Stimulated activated memory B cell treated with anti-CD40 and anti-IgM and Interleukin-4, amounts not matched to agents 10 μg/mL and 1 μg/mL and 100 μg/mL, for 72 hours (primary cell): ENCODE results near the gene CCPG1.
"Not testable (repeated sequence)": the region's sequence is repeated elsewhere in the genome, so short reads cannot be mapped to it uniquely, and the experiment has no call there.

ENCODE experiments used
- ATAC-seq: fragments of 150-1000 bp; cut with Tn5 transposase; 2 replicates; pipeline ENCODE4 v1.10.0; 2021
- H3K27ac Mint-ChIP-seq: one replicate; pipeline ENCODE4 v1.8.0; 2022; ENCODE audit warnings: mild to moderate bottlenecking, mixed read lengths
- H3K27me3 Mint-ChIP-seq: one replicate; pipeline ENCODE4 v1.8.0; 2022; ENCODE audit warnings: mixed read lengths
- H3K36me3 Mint-ChIP-seq: one replicate; pipeline ENCODE4 v1.8.0; 2022; ENCODE audit warnings: mixed read lengths
- H3K4me1 Mint-ChIP-seq: one replicate; pipeline ENCODE4 v1.8.0; 2022; ENCODE audit warnings: mixed read lengths
- H3K4me3 Mint-ChIP-seq: one replicate; pipeline ENCODE4 v1.8.0; 2022; ENCODE audit warnings: mild to moderate bottlenecking, moderate library complexity, mixed read lengths
- H3K9me3 Mint-ChIP-seq: one replicate; pipeline ENCODE4 v1.8.0; 2022; ENCODE audit warnings: mixed read lengths

The CCPG1 gene

GRCh38 chr15:55402707-55403106 lies 5.5 kb downstream of the CCPG1 start:
- no peaks in the 10 kb centered on the region for H3K9me3 Mint-ChIP-seq
- H3K4me1 Mint-ChIP-seq = peaks cover 47% of the 10 kb centered on the region
- no peaks in the 10 kb centered on the region for H3K27me3 Mint-ChIP-seq
- H3K27ac Mint-ChIP-seq = peak overlapping the region; percentile 37
- no peak for ATAC-seq
- peaks cover 13% of the 10 kb centered on the region for H3K36me3 Mint-ChIP-seq
- no peak overlapping the region for H3K4me3 Mint-ChIP-seq

GRCh38 chr15:55401786-55402246 lies 6.3 kb downstream of the CCPG1 start:
- no peak overlapping the region for H3K4me3 Mint-ChIP-seq
- H3K9me3 Mint-ChIP-seq = no peaks in the 10 kb centered on the region
- peaks cover 22% of the 10 kb centered on the region for H3K36me3 Mint-ChIP-seq
- no peak for ATAC-seq
- no peaks in the 10 kb centered on the region for H3K27me3 Mint-ChIP-seq
- H3K27ac Mint-ChIP-seq = no peak overlapping the region
- H3K4me1 Mint-ChIP-seq = peaks cover 48% of the 10 kb centered on the region

GRCh38 chr15:55400050-55400449 lies 8.1 kb downstream of the CCPG1 start:
- H3K36me3 Mint-ChIP-seq = peaks cover 36% of the 10 kb centered on the region
- H3K4me1 Mint-ChIP-seq = peaks cover 49% of the 10 kb centered on the region
- not testable (repeated sequence) for H3K27me3 Mint-ChIP-seq, H3K9me3 Mint-ChIP-seq, H3K4me3 Mint-ChIP-seq, H3K27ac Mint-ChIP-seq, ATAC-seq

- H3K9me3 Mint-ChIP-seq = no peaks in the 10 kb centered on the region
- no peak overlapping the region for H3K27ac Mint-ChIP-seq
- no peaks in the 10 kb centered on the region for H3K27me3 Mint-ChIP-seq
- H3K36me3 Mint-ChIP-seq = peaks cover 40% of the 10 kb centered on the region
- ATAC-seq = no peak
- no peak overlapping the region for H3K4me3 Mint-ChIP-seq
- H3K4me1 Mint-ChIP-seq = peaks cover 36% of the 10 kb centered on the region
These were observed 9.9 kb downstream of the CCPG1 start for GRCh38 chr15:55398243-55398642.

- Mint-ChIP-seq H3K36me3 (peaks cover 40% of the 10 kb centered on the region), H3K4me3 (no peak overlapping the region), H3K27me3 (no peaks in the 10 kb centered on the region), H3K4me1 (peaks cover 11% of the 10 kb centered on the region), H3K27ac (no peak overlapping the region), H3K9me3 (no peaks in the 10 kb centered on the region)
- ATAC-seq = no peak
These were observed 13.5 kb downstream of the CCPG1 start for GRCh38 chr15:55394694-55395093.

GRCh38 chr15:55389264-55389607 lies 18.9 kb downstream of the CCPG1 start:
- Mint-ChIP-seq H3K9me3 (no peaks in the 10 kb centered on the region), H3K4me1 (no peaks in the 10 kb centered on the region), H3K27me3 (no peaks in the 10 kb centered on the region), H3K27ac (no peak overlapping the region), H3K4me3 (no peak overlapping the region), H3K36me3 (peaks cover 20% of the 10 kb centered on the region)
- no peak for ATAC-seq

- no peaks in the 10 kb centered on the region for H3K4me1 Mint-ChIP-seq
- H3K27me3 Mint-ChIP-seq = no peaks in the 10 kb centered on the region
- ATAC-seq = no peak
- H3K9me3 Mint-ChIP-seq = no peaks in the 10 kb centered on the region
- no peak overlapping the region for H3K4me3 Mint-ChIP-seq
- H3K27ac Mint-ChIP-seq = no peak overlapping the region
- peaks cover 42% of the 10 kb centered on the region for H3K36me3 Mint-ChIP-seq
These were observed 21.1 kb downstream of the CCPG1 start for GRCh38 chr15:55387027-55387426.

GRCh38 chr15:55383687-55384086 lies 24.5 kb downstream of the CCPG1 start:
- ATAC-seq = no peak
- Mint-ChIP-seq H3K4me1 (no peaks in the 10 kb centered on the region), H3K36me3 (peaks cover 52% of the 10 kb centered on the region)

GRCh38 chr15:55381595-55381994 lies 26.6 kb downstream of the CCPG1 start:
- Mint-ChIP-seq H3K4me1 (no peaks in the 10 kb centered on the region), H3K27me3 (no peaks in the 10 kb centered on the region), H3K9me3 (no peaks in the 10 kb centered on the region), H3K36me3 (peaks cover 52% of the 10 kb centered on the region), H3K27ac (no peak overlapping the region), H3K4me3 (no peak overlapping the region)
- no peak for ATAC-seq

More at GRCh38 chr15:55383687-55384086, 24.5 kb downstream of the CCPG1 start:
- no peak overlapping the region for H3K27ac Mint-ChIP-seq
- no peaks in the 10 kb centered on the region for H3K27me3 Mint-ChIP-seq
- H3K4me3 Mint-ChIP-seq = no peak overlapping the region
- no peaks in the 10 kb centered on the region for H3K9me3 Mint-ChIP-seq

- H3K27me3 Mint-ChIP-seq = no peaks in the 10 kb centered on the region
- H3K4me1 Mint-ChIP-seq = no peaks in the 10 kb centered on the region
- H3K36me3 Mint-ChIP-seq = peaks cover 47% of the 10 kb centered on the region
- ATAC-seq = no peak
- no peaks in the 10 kb centered on the region for H3K9me3 Mint-ChIP-seq
- no peak overlapping the region for H3K4me3 Mint-ChIP-seq
- H3K27ac Mint-ChIP-seq = no peak overlapping the region
These were observed 29.1 kb downstream of the CCPG1 start for GRCh38 chr15:55379095-55379494.

GRCh38 chr15:55372701-55373440 lies 35.3 kb downstream of the CCPG1 start:
- peak overlapping the region; percentile 74 for H3K27ac Mint-ChIP-seq
- H3K4me3 Mint-ChIP-seq = no peak overlapping the region
- peaks cover 17% of the 10 kb centered on the region for H3K4me1 Mint-ChIP-seq
- no peak for ATAC-seq
- H3K9me3 Mint-ChIP-seq = no peaks in the 10 kb centered on the region
- H3K36me3 Mint-ChIP-seq = peaks cover 42% of the 10 kb centered on the region
- H3K27me3 Mint-ChIP-seq = no peaks in the 10 kb centered on the region

- H3K36me3 Mint-ChIP-seq = peaks cover 25% of the 10 kb centered on the region
- no peak overlapping the region for H3K27ac Mint-ChIP-seq
- no peak for ATAC-seq
- H3K9me3 Mint-ChIP-seq = no peaks in the 10 kb centered on the region
- H3K27me3 Mint-ChIP-seq = no peaks in the 10 kb centered on the region
- peaks cover under 1% of the 10 kb centered on the region for H3K4me1 Mint-ChIP-seq
- no peak overlapping the region for H3K4me3 Mint-ChIP-seq
These were observed 41.2 kb downstream of the CCPG1 start for GRCh38 chr15:55366981-55367380.

GRCh38 chr15:55362641-55363040 lies 45.5 kb downstream of the CCPG1 start:
- Mint-ChIP-seq H3K4me1 (peaks cover 10% of the 10 kb centered on the region), H3K9me3 (no peaks in the 10 kb centered on the region), H3K4me3 (no peak overlapping the region), H3K27me3 (no peaks in the 10 kb centered on the region), H3K27ac (no peak overlapping the region), H3K36me3 (peaks cover 26% of the 10 kb centered on the region)
- no peak for ATAC-seq

GRCh38 chr15:55361048-55361447 lies 47.1 kb downstream of the CCPG1 start:
- ATAC-seq = no peak
- Mint-ChIP-seq H3K27me3 (no peaks in the 10 kb centered on the region), H3K4me3 (no peak overlapping the region), H3K36me3 (peaks cover 35% of the 10 kb centered on the region), H3K9me3 (no peaks in the 10 kb centered on the region), H3K27ac (no peak overlapping the region), H3K4me1 (peaks cover 10% of the 10 kb centered on the region)

GRCh38 chr15:55360256-55360655 lies 47.9 kb downstream of the CCPG1 start:
- Mint-ChIP-seq H3K36me3 (peaks cover 35% of the 10 kb centered on the region), H3K4me1 (peaks cover 10% of the 10 kb centered on the region), H3K27me3 (no peaks in the 10 kb centered on the region), H3K4me3 (no peak overlapping the region), H3K27ac (peak overlapping the region; percentile 18), H3K9me3 (no peaks in the 10 kb centered on the region)
- no peak for ATAC-seq

GRCh38 chr15:55358471-55358870 lies 49.7 kb downstream of the CCPG1 start:
- Mint-ChIP-seq H3K4me1 (peaks cover 10% of the 10 kb centered on the region), H3K9me3 (no peaks in the 10 kb centered on the region), H3K27me3 (no peaks in the 10 kb centered on the region), H3K27ac (no peak overlapping the region), H3K36me3 (peaks cover 30% of the 10 kb centered on the region), H3K4me3 (no peak overlapping the region)
- no peak for ATAC-seq
